Esophagus mucosa (tissue), 1 donor: ENCODE measurements around the gene RGS10. TPM values are rescaled to one million over a fixed set of nuclear protein-coding genes. Genes with fewer than 3 reads are reported as not detected.
A peak's percentile ranks its signal among the peaks of the same experiment; 100 is the strongest.

Source experiments
- ATAC-seq: fragments of 200-7000 bp; cut with Tn5 transposase; one replicate; pipeline ENCODE4 v1.9.1; 2020
- total RNA-seq: library from RNA; stranded (reverse); gene quantifications from one replicate; pipeline ENCODE4 v1.2.4, GENCODE V29; 2023
- donor health status: DM: yes; HTN: yes; CAD: no.

Gene RGS10
- total RNA-seq, 1 donor from 2014 or later, result 33.9 TPM

GRCh38 chr10:119495545-119495944, 47.0 kb downstream of the RGS10 start:
- no peak for ATAC-seq

DNA sequence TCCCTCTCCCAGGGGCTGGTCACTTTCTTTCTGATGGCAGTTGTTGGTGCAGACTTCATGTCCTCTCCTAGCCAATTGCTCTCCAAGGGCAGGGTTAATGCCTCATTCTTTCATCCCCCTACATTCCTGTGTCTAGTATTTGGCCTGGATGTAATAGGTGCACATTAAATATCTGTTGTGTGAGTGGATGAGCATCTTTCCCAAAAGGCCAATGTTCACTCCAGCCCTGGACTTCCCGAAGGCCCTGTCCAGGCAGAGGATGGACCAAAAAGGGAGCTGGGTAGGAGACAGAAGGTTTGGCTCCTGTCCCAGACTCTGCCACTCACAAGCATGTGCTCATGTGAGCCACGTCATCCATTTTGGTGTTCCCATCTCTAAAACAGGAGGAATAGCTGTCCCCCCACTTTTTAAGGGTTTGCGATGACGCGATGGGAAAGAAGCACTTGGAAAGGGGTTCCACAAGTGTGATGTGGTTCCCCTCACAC, 47.5 kb downstream of the RGS10 start:
- no peak for ATAC-seq

DNA sequence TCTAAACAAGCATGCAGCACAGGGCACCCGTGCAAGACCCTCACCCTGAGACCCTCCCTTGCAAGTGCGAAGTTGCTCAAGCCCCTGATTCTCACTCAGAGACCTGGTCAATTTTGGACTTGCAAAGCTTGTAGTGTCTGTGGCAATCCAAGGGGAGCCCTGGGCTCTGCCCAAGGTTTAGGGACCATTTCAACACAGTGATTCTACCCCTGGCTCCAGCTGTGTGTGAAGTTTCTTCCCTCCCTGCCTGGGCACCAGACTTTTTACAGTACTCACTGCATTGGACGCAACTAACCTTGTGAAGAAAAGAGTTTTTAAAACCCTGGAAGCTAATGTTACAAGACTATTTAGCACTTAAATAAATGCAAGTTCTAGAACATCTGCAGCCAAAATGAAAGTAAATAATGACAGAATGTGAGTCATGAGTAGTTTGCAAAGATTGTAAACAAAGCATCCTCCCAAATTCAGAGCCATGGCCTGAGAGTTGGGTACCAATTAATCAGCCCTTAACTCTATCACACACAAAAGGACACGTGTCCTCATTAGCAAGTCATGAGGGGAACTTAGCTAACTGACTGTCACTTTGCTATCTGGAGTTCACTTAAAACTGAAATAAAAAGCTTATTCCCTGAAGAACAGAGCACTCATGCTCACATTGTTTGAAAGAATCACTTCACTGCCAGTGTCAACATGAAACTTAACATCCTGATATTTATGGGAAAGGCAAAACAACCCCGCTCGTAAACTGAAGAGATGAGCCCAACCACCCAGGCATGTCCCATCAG, 48.1 kb downstream of the RGS10 start:
- ATAC-seq, result no peak

DNA sequence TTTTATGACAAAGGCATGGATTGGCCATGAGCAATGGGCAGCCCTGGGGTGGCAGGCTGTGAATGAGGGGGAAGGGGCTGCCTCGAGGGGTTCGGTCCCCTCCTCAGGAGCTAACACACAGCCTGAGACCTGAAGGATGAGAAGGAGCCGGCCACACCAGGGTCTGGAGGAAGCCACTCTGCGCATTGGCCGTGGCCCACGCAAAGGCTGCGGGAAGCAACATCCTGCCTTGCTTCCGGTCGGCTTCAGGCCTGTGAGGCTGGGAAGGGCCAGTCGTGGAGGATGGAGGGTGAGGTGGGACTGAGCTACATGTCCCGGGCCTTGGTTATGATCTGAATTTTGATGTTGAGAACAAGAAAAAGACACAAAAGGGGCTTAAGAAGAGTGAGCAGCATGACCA, 49.4 kb downstream of the RGS10 start:
- no peak for ATAC-seq

GRCh38 chr10:119491966-119492757, 50.4 kb downstream of the RGS10 start:
- ATAC-seq, result no peak

DNA sequence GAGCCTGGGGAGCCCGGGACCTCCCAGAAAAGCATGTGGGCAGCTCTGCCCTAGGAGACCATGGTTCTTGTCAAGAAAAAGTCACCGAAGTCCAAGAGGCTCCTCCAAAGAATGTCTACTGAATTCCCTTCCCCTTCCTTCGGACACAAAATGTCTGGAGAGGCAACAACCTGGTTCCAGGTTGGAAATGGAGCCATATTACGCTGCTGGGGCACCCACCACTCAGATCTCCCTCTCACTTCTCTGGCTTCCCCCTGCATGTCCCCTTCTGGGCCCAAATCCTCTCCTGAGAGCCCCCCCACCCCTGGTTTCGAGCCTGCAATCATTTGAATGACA, 52.6 kb downstream of the RGS10 start:
- no peak for ATAC-seq

GRCh38 chr10:119488675-119489074, 53.8 kb downstream of the RGS10 start:
- ATAC-seq, result no peak

DNA sequence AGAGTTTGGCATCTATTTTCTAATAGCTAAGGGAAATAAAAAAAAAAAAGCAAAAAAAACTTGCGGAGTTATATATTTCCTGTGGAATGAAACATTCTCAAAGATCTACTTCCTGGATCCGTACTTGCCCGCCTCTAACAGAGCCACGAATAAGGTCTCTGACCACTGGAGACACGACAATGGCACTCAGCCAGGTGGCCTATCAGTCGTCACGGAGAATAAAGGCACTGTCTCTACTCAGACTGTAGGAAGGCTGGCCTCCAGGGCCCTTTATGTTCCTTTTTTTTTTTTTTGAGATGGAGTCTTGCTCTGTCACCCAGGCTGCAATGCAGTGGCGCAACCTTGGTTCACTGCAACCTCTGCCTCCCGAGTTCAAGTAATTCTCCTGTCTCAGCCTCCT, 58.7 kb downstream of the RGS10 start:
- no peak for ATAC-seq

DNA sequence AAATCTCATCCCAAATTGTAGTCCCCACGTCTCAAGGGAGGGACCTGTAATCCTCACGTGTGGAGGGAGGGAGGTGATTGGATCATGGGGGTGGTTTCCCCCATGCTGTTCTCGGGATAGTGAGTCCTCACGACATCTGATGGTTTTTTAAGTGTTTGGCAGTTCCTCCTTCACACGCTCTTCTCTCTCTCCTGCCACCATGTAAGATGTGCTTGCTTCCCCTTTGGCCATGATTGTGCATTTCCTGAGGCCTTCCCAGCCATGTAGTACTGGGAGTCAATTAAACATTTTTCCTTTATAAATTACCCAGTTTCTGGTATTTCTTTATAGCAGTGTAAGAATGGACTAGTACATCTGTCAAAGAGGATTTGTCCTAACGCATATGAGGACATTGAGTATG, 59.5 kb downstream of the RGS10 start:
- no peak for ATAC-seq

DNA sequence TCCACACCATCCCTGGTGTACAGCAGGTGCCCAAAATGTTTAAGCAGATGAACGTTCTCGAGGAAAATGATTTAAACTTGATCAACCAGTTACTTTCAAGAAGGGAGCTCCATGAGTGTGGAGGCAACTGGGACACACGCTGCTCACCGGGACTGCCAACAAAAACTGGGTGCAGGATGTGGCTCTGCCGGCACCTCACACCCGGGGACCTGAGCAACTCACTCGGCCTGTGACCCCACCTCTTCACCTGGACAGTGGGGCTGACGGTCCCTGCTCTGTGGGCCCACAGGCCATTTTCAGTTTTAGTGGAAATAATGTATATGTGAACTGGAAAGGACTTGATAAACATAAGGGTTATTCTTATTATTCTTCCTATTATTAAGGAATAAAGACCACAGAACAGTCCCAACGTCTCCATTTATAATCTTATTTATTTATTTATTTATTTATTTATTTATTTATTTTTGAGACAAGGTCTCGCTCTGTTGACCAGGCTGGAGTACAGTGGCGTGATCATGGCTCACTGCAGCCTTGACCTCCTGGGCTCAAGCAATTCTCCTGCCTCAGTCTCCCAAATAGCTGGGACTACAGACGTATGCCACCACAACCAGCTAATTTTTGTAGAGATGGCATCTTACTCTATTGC, 60.6 kb downstream of the RGS10 start:
- no peak for ATAC-seq

DNA sequence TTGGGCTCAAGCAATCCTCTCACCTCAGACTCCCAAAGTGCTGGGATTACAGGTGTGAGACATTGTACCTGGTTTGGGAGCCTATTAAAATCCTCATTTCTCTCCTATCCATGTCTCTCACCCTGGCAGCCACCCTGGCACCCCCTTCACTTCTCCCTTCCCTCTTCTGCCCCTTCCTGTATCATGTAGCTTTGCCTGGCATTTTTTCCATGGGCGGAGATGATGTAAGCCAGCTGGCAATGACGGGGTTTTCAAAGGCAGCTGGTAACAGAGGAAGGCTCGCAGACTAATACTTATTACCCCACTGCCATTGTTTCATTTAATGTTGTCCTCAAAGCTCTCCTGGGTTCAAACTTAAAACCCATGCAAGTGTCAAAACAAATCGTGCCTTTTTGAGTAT, 61.9 kb downstream of the RGS10 start:
- no peak for ATAC-seq

- ATAC-seq, result no peak
Measured at GRCh38 chr10:119479532-119479931, 63.0 kb downstream of the RGS10 start.

DNA sequence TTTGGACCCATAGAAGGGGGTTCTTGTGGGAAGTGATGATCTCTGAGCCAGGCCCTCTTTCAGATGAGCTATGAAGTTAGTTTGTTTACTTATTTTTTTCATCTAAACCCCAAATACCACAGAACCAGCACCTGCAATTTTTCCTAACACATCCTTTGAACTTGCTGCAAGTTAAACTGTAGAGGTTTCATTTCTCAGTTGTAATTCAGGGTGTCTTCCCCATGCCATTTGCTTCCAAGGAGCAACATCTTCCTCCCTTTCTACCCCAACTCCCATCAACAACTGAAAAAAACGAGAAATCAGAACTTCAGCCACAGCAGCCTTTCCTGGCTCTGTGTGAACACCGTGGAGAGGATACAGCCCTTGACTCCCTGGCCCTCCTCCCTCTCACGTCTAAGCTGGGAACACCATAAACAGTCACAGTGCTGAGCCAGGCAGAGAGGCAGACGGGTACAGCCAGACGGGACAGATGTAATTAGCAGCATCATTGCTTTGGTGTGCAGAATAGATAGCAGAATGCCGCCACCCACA, 63.6 kb downstream of the RGS10 start:
- peak; percentile 43 for ATAC-seq

- peak; percentile 59 for ATAC-seq
Measured at GRCh38 chr10:119478111-119478802, 64.3 kb downstream of the RGS10 start.

GRCh38 chr10:119477444-119477843, 65.1 kb downstream of the RGS10 start:
- no peak for ATAC-seq

DNA sequence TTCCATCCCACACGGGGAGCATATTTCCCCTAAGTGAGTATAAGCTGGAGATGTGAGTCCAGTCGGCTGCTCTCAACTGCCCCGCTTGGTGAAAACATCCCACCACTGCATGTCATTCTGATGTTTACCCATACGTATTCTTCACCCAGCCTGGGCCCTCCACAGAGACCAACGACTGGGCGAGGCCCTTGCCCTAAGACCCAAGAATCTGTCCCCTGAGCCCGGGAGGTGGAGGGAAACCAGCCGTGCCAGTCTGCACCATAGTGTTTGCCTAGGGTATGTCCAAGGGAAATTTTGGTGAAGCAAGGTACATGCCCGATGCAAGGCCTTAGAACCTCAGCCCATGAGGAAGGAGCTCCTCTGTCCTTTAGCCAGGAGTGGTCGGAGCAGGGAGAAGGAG, 67.9 kb downstream of the RGS10 start:
- ATAC-seq, result no peak

GRCh38 chr10:119473771-119474170, 68.7 kb downstream of the RGS10 start:
- no peak for ATAC-seq

DNA sequence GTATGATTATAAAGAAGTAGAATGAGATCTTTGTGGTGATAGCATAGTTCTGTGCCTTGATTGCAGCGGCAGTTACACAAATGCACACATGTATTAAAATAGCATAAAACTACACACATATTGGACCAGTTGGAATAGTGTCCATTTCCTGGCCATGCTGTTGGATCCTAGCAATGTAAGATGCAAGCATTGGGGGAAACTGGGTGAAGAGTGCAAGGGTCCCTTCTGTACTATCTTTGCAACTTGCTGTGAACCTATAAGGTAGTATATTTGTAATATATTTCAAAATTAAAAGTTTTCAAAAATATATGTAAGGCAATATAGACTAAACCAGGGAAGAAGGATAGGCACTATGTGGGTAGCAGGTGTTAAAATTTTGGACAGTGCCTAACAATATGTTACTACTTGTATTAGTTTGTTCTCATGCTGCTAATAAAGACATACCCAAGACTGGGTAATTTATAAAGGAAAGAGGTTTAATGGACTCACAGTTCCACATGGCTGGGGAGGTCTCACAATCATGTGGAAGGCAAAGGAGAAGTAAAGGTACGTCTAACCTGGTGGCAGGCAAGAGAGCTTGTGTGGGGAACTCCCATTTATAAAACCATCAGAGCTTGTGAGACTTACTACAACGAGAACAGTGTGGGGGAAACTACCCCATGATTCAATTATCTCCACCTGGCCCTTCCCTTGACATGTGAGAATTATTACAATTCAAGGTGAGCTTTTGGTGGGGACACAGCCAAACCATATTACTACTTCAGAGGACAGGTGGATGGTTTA, 71.4 kb downstream of the RGS10 start:
- no peak for ATAC-seq

DNA sequence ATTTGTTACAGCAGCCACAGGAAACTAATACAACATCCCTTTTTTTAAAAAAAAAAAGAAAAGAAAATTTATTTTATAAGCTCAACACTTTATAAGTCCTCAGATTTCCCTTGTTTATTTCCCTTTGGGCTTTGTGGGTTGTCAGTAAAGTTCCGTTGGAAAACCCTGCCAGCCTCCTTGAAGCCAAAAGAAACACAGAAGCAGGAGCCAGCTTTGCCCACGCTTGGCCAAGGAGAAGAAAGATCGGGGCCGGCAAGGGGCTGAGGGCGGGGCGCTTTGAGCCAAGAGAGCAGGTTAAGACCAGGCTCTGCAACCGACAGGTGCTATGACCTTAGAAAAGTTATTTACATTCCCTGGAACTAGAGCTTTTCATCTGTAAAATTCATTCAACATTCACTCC, 72.7 kb downstream of the RGS10 start:
- no peak for ATAC-seq

DNA sequence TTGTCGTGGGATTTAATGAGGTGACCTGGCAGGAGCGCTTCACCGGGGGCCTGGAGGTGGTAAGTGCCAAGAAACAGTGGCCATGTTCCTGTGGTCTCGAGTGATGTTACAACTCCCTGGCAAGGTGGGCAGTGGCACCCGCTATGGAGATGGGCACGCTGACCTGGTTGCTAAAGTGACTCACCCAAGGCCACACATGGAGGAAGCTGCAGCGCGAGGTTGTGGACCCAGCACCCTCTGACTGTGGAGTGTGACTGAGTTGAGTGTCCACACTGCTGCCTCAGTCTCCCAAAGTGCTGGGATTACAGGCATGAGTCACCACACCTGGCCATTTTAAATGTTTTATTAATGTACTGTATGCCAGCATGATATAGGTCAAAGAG, 73.2 kb downstream of the RGS10 start:
- peak; percentile 76 for ATAC-seq

GRCh38 chr10:119468542-119469324, 73.8 kb downstream of the RGS10 start:
- no peak for ATAC-seq
